ENCODE measurements around the gene CD300H.

DNA sequence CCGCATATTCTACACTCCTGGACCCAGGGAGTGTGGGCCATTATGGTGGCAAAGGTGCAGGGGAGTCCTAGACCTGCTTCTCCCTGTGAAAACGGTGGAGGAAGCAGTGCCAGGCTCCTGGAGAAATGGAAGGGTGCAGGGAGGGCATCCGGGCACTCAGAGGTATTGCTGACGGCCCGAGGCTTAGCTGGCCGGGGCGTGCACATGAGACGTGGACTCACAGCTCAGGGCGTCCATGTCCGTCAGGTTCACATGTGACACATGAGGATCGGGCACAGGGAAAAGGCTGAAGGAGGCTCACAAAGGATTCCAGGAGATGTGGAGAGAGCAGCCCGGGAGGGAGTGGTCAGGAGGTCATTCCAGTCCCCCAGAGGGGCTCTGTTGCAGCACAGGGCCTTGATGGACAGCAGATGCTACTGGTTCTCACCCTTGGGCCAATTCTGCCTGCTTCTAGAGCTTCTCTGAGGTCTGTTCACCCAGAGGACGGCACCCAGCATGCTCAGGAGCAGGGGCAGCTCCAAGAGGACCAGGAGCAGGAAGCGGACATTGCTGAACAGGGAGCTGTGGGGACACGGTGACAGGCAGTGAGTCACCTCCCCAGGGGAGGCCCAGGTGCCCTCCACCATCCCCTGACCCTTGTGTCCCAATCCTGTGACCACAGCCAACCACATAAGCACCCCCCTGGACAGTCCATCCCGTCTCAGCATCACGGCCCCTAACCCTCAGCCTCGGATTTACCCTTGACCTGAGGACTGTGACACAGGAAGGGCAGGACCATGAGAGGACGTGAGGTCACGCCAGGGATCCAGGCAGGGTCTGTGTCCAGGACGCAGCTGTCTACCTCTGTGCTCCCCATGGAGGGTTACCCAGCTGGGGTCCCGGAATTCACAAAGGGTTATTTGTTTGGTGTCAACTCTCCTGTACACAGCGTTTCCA, 25.9 kb downstream of the CD300H start:
- TF ChIP-seq, protein P1, sequence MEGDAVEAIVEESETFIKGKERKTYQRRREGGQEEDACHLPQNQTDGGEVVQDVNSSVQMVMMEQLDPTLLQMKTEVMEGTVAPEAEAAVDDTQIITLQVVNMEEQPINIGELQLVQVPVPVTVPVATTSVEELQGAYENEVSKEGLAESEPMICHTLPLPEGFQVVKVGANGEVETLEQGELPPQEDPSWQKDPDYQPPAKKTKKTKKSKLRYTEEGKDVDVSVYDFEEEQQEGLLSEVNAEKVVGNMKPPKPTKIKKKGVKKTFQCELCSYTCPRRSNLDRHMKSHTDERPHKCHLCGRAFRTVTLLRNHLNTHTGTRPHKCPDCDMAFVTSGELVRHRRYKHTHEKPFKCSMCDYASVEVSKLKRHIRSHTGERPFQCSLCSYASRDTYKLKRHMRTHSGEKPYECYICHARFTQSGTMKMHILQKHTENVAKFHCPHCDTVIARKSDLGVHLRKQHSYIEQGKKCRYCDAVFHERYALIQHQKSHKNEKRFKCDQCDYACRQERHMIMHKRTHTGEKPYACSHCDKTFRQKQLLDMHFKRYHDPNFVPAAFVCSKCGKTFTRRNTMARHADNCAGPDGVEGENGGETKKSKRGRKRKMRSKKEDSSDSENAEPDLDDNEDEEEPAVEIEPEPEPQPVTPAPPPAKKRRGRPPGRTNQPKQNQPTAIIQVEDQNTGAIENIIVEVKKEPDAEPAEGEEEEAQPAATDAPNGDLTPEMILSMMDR (IDR thresholded peaks at IDR 0.05): no peak
- TF ChIP-seq POLR2A (IDR thresholded peaks at IDR 0.05) (no peak), POLR2AphosphoS5 (IDR thresholded peaks at IDR 0.05) (no peak), EP300 (IDR thresholded peaks at IDR 0.05) (no peak)
